ENCODE measurements around the gene LRRC61.

- TF ChIP-seq ZNF747 (CRISPR knock-in tag; IDR thresholded peaks at IDR 0.05; ENCODE audit: borderline replicate concordance): no peak
- TF ChIP-seq PAWR (CRISPR knock-in tag; IDR thresholded peaks at IDR 0.05; ENCODE audit: borderline replicate concordance): no peak
- TF ChIP-seq, protein P1, sequence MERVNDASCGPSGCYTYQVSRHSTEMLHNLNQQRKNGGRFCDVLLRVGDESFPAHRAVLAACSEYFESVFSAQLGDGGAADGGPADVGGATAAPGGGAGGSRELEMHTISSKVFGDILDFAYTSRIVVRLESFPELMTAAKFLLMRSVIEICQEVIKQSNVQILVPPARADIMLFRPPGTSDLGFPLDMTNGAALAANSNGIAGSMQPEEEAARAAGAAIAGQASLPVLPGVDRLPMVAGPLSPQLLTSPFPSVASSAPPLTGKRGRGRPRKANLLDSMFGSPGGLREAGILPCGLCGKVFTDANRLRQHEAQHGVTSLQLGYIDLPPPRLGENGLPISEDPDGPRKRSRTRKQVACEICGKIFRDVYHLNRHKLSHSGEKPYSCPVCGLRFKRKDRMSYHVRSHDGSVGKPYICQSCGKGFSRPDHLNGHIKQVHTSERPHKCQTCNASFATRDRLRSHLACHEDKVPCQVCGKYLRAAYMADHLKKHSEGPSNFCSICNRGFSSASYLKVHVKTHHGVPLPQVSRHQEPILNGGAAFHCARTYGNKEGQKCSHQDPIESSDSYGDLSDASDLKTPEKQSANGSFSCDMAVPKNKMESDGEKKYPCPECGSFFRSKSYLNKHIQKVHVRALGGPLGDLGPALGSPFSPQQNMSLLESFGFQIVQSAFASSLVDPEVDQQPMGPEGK (CRISPR knock-in tag; IDR thresholded peaks at IDR 0.05): no peak
These were observed 2.0 kb downstream of the LRRC61 start for GRCh38 chr7:150325110-150325611.

Data from HepG2 (cell line).